SK-N-SH (cell line): Measurements from ENCODE around the gene MCCC2. TPM values are rescaled to one million over a fixed set of nuclear protein-coding genes. Genes with fewer than 3 reads are reported as not detected.
A peak's percentile ranks its signal among the peaks of the same experiment; 100 is the strongest.

Experiments used
- CTCF ChIA-PET: fragments of 300-600, 350-600 bp; formaldehyde crosslinking; extraction: SDS; loops from one replicate; lab custom pipeline; 2021; lab: Yijun Ruan, JAX
- POLR2A ChIA-PET: fragments of 350-600 bp; sonication (Branson Sonifier 250); formaldehyde crosslinking; extraction: SDS; loops from one replicate; lab custom pipeline; 2020; ENCODE audit warnings: antibody characterized with exemption, inconsistent platforms; lab: Yijun Ruan, JAX
- DNase-seq: peaks from one replicate; pipeline ENCODE4 v3.0.0; 2012
- H2AFZ ChIP-seq: fragments of 200-600 bp; sonication (generic); 2 replicates; pipeline ENCODE4 v1.8.1; 2016; ENCODE audit warnings: antibody characterized with exemption, mild to moderate bottlenecking, low read depth
- H3F3A ChIP-seq: fragments of 200-600 bp; sonication (generic); replicated peaks from 2 replicates; pipeline ENCODE3; 2016; ENCODE audit warnings: antibody characterized with exemption, mild to moderate bottlenecking; ENCODE audit not compliant: insufficient read depth
- H3K27ac ChIP-seq, 2 experiments: fragments of 200-500 bp in 1 of 2; fragments of 200-600 bp in 1 of 2; sonication (Bioruptor generic) in 1 of 2; sonication (generic), shearing (Covaris generic) in 1 of 2; 2 replicates each; pipeline versions ENCODE4 v1.5.1 to v1.6.1; 2014 to 2016; ENCODE audit warnings: low read depth in 2 of 2, inconsistent platforms in 1 of 2, low read length in 1 of 2, mild to moderate bottlenecking in 1 of 2, mixed read lengths in 1 of 2
- H3K27me3 ChIP-seq: fragments of 200-600 bp; sonication (generic), shearing (Covaris generic); 2 replicates; pipeline ENCODE4 v1.6.1; 2016; ENCODE audit warnings: mixed run types; ENCODE audit not compliant: insufficient read depth
- H3K36me3 ChIP-seq, 2 experiments: fragments of 200-500 bp in 1 of 2; fragments of 200-600 bp in 1 of 2; sonication (Bioruptor generic) in 1 of 2; sonication (generic) in 1 of 2; replicated peaks in 1 of 2; 2 replicates each; pipeline versions ENCODE3 to v1.5.1; 2014 to 2016; ENCODE audit warnings: low read length in 1 of 2, mild to moderate bottlenecking in 1 of 2; ENCODE audit not compliant: insufficient read depth in 2 of 2, control insufficient read depth in 1 of 2
- H3K4me1 ChIP-seq, 2 experiments: fragments of 200-500 bp in 1 of 2; fragments of 200-600 bp in 1 of 2; sonication (Bioruptor generic) in 1 of 2; sonication (generic), shearing (Covaris generic) in 1 of 2; 2 replicates each; pipeline versions ENCODE4 v1.5.1 to v1.6.1; 2014 to 2016; ENCODE audit warnings: low read depth in 1 of 2, low read length in 1 of 2, mixed run types in 1 of 2; ENCODE audit not compliant: insufficient read depth in 2 of 2, control insufficient read depth in 1 of 2
- H3K4me2 ChIP-seq: fragments of 200-600 bp; sonication (generic), shearing (Covaris generic); 2 replicates; pipeline ENCODE4 v1.6.1; 2017; ENCODE audit warnings: mixed run types
- H3K4me3 ChIP-seq, 2 experiments: fragments of 200-500 bp in 1 of 2; fragments of 200-600 bp in 1 of 2; sonication (Bioruptor generic) in 1 of 2; sonication (generic), shearing (Covaris generic) in 1 of 2; 2 replicates each; pipeline versions ENCODE4 v1.5.1 to v1.8.1; 2014 to 2016; ENCODE audit warnings: low read depth in 2 of 2, inconsistent platforms in 1 of 2, low read length in 1 of 2, mild to moderate bottlenecking in 1 of 2, mixed read lengths in 1 of 2, moderate library complexity in 1 of 2
- H3K79me2 ChIP-seq: fragments of 200-600 bp; sonication (generic); 2 replicates; pipeline ENCODE4 v1.8.1; 2017; ENCODE audit warnings: mild to moderate bottlenecking; ENCODE audit not compliant: insufficient read depth
- H3K9ac ChIP-seq: fragments of 200-600 bp; sonication (generic); 2 replicates; pipeline ENCODE4 v1.6.1; 2017; ENCODE audit warnings: mixed run types
- H3K9me2 ChIP-seq: fragments of 200-600 bp; sonication (generic); 2 replicates; pipeline ENCODE4 v1.6.1; 2017; ENCODE audit warnings: mixed run types
- H3K9me3 ChIP-seq: fragments of 200-600 bp; sonication (generic); 2 replicates; pipeline ENCODE4 v1.6.1; 2017; ENCODE audit warnings: mixed run types, mild to moderate bottlenecking, moderate library complexity
- H4K20me1 ChIP-seq: fragments of 200-600 bp; sonication (generic); 2 replicates; pipeline ENCODE4 v1.6.1; 2017; ENCODE audit warnings: mild to moderate bottlenecking, mixed run types; ENCODE audit not compliant: insufficient read depth
- GABPA ChIP-seq: IDR thresholded peaks from 2 replicates; pipeline ENCODE4 v1.4.0; 2012; ENCODE audit warnings: low read depth, mild to moderate bottlenecking
- MAX ChIP-seq: IDR thresholded peaks from 2 replicates; pipeline ENCODE4 v1.4.0; 2012; ENCODE audit warnings: low read depth
- MXI1 ChIP-seq: IDR thresholded peaks from 2 replicates; pipeline ENCODE4 v1.6.1; 2012; ENCODE audit warnings: mild to moderate bottlenecking, low read depth, low read length, improper control_type of control experiment
- PBX3 ChIP-seq: IDR thresholded peaks from 2 replicates; pipeline ENCODE4; 2012
- POLR2AphosphoS5 ChIP-seq: IDR thresholded peaks from 2 replicates; pipeline ENCODE4 v1.6.1; 2012; ENCODE audit warnings: low read depth, low read length
- RAD21 ChIP-seq: IDR thresholded peaks from 2 replicates; pipeline ENCODE4 v1.6.1; 2012; ENCODE audit warnings: mild to moderate bottlenecking, low read length
- RFX5 ChIP-seq: IDR thresholded peaks from 2 replicates; pipeline ENCODE4 v1.6.1; 2012; ENCODE audit warnings: mild to moderate bottlenecking, improper control_type of control experiment, low read length
- WGBS: methylation state at CpG from one replicate; pipeline ENCODE4 v1.1.6; 2017; ENCODE audit warnings: low lambda C conversion rate; 5-methylcytosine and 5-hydroxymethylcytosine counted together
- polyA plus RNA-seq, 3 experiments: library from polyadenylated mRNA; depleted of rRNA; stranded (reverse); fragments of >200 nt; gene quantifications; 2 replicates each; pipeline ENCODE4 v1.2.3, GENCODE V29; 2012
- TF ChIP-seq, protein P1 (sequence below): fragments of 150-350 bp; IDR thresholded peaks from 2 replicates; pipeline ENCODE4 v1.6.1; 2016; ENCODE audit warnings: mild to moderate bottlenecking, low read depth, low read length

Gene MCCC2
- polyA plus RNA-seq, 1 of the 3 experiments (the other 2 are of a cell fraction), result 33.6 TPM

DNA sequence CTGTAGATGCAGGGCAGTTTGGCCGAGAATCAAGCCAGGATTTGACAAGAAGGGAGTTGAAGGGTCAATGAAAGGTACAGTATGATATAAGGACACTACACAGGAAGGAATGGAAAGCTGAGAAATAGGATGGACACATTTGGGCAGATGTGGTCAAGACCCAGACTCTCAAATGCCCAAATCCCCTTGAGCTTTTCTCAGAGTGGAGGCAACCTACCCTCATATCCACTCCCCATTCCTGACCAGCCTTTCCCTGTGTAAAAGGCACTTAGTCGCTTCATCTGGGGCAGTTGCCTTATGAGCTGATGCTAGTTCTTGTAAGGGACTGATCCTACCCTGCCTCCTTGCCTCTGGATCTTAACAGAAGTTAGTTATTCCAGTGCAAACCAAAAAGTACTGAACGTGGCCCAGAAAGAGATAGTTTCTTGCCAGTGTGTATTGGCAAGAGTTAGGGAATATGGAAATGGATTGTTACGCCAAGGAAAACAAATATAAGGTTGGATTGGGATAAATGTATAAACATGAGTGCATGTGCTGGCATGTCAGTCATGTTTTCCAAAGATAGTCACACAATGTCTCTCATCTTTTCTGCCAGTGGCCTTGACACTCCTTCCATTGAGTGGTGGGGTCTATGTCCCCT lies 4.1 kb upstream of the MCCC2 start:
- Histone ChIP-seq H3K9me2 (no peaks in the 10 kb centered on the region), H3K27ac (no peak overlapping the region), H2AFZ (no peak overlapping the region), H3K9ac (no peak overlapping the region), H3K4me1 (peaks cover 3 to 4% of the 10 kb centered on the region in 2 experiments; a peak in 2 of 4 replicates), H3K9me3 (no peaks in the 10 kb centered on the region), H3K4me3 (no peak overlapping the region), H3K79me2 (peaks cover 8% of the 10 kb centered on the region), H3F3A (peaks cover 16% of the 10 kb centered on the region), H3K36me3 (no peaks in the 10 kb centered on the region), H3K4me2 (no peak overlapping the region), H3K27me3 (no peaks in the 10 kb centered on the region), H4K20me1 (no peaks in the 10 kb centered on the region)
- TF ChIP-seq RAD21, result no peak
- CTCF ChIA-PET, result interaction anchor here (1.1 to 1.5 kb wide), 2 partner anchors 18 to 168 kb away, joined by 3 to 5 read pairs; no protein-coding TSS in a partner anchor
- 68% methylated on average over 4 of the region's 4 CpGs for WGBS
- POLR2A ChIA-PET, result no interaction called here
- DNase-seq, result no peak

DNA sequence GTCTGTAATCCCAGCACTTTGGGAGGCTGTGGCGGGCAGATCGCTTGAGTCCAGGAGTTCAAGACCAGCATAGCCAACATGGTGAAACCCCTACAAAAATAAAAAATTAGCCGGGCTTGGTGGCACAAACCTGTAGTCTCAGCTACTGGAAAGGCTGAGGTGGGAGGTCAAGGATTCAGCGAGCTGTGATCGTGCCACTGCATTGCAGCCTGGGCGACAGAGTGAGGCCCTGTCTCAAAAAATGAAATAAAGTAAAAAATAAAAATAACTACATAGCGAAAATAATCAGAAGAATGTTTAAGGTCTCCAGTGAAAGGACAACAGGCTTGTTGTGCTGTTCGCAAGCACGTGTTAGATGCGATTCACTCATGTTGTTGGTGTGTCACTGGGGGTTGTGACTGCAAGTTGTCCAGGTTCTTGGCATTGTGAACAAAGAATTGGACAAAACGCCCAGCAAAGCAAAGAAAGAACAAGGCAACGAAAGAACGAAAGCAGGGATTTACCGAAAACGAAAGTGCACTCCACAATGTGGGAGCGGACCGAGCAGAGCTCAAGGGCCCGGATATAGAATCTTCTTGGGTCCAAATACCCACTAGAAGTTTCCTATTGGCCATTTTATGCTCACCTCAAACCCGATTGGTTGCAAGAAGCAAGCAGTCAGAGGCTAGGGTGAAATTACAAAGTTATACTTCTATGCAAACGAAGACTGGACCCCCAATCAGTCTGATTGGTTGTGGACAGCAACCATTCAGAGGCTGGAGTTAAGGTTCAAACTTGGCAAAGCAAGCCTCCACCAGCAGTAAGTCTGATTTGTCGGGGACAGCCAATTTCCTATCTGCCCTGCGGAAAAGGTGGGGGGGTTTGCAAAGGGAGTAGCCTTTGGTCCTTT lies 844 bp upstream of the MCCC2 start:
- 37% methylated on average over 22 of the region's 22 CpGs for WGBS
- ChIA-PET CTCF (interaction anchor here (1.0 kb wide), 1 partner anchor 18 kb away, joined by 3 read pairs; no protein-coding TSS in a partner anchor), POLR2A (interaction anchor here (0.5 to 1.0 kb wide), 3 partner anchors 131 to 734 kb away, joined by 3 to 4 read pairs (median 3); partner anchors contain the start of genes BDP1, MRPS27 and PTCD2)
- Histone ChIP-seq H3K27me3 (no peaks in the 10 kb centered on the region), H2AFZ (peak overlapping the region; percentile 92), H4K20me1 (no peaks in the 10 kb centered on the region), H3K36me3 (no peaks in the 10 kb centered on the region), H3F3A (peaks cover 16% of the 10 kb centered on the region), H3K79me2 (peaks cover 40% of the 10 kb centered on the region), H3K4me2 (peak overlapping the region; percentile 75), H3K9me2 (no peaks in the 10 kb centered on the region), H3K27ac (peak overlapping the region; percentile 76 to 92), H3K4me1 (peaks cover 6 to 8% of the 10 kb centered on the region in 2 experiments; a peak in 2 of 4 replicates), H3K9me3 (no peaks in the 10 kb centered on the region), H3K9ac (peak overlapping the region; percentile 88), H3K4me3 (peak overlapping the region; percentile 72 to 74)
- DNase-seq, result peak; percentile 73
- TF ChIP-seq POLR2AphosphoS5 (0 out of 2 replicates have a peak, but pooled peaks have one; percentile 72), GABPA (peak; percentile 37; the same call in 1 of the 2 replicates), PBX3 (no peak), MXI1 (peak; percentile 86), MAX (peak; percentile 91), RFX5 (peak; percentile 82; the same call in 1 of the 2 replicates)
- TF ChIP-seq, protein P1, sequence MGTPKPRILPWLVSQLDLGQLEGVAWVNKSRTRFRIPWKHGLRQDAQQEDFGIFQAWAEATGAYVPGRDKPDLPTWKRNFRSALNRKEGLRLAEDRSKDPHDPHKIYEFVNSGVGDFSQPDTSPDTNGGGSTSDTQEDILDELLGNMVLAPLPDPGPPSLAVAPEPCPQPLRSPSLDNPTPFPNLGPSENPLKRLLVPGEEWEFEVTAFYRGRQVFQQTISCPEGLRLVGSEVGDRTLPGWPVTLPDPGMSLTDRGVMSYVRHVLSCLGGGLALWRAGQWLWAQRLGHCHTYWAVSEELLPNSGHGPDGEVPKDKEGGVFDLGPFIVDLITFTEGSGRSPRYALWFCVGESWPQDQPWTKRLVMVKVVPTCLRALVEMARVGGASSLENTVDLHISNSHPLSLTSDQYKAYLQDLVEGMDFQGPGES, result no peak
